ENCODE results near the gene ATP6V1B1.
A peak's percentile ranks its signal among the peaks of the same experiment; 100 is the strongest.

ATP6V1B1 gene

DNA sequence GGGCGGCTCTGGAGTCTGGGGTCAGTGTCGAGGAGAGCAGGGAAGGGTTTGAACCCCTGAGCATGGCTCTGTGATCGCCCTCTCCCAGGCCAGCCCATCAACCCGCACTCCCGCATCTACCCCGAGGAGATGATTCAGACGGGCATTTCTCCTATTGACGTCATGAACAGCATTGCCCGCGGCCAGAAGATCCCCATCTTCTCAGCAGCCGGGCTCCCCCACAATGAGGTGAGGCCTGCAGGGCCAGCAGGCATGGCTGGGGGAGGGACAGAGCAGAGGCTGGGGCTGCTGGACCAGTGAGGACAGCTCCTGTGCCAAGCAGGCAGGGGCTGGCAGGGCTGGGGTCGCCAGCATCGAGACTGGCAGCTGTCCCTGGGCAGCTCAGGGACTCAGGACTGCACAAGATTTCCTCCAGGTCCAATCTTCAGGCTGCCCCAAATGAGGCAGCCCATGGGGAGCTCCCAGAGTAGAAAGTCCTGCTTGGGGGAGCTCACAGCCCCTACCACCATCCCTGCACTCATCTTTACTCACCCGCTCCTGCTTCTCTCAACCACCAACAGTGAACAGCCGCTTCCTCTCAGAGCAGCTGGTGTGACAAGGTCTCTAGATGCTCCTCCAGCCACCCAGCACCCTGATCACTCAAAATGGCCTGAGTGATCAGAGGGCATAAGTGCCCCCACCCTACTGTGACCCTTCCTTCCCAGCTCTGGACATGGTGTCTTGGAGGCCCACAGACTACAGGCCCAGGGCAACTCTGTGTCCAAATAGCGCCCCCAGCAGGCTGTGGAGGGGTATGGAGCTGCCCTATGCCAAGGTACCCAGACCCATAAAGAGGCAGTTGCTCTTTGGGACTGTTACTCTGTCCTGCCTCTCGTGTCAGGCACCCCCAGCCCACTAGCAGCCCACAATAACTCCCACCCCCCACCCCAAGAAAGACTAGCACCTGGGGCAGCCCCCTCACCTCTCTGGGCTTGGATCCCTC, 24.4 kb downstream of the ATP6V1B1 start:
- Histone ChIP-seq H3K36me3 (ENCODE audit: insufficient read depth, low read length) (no peaks in the 10 kb centered on the region), H3F3A (ENCODE audit: low read depth) (no peaks in the 10 kb centered on the region), H4K20me1 (ENCODE audit: insufficient read depth, low read length, poor library complexity, severe bottlenecking) (no peaks in the 10 kb centered on the region), H2AFZ (ENCODE audit: low read length) (no peak overlapping the region), H3K79me2 (ENCODE audit: insufficient read depth, low read length) (no peaks in the 10 kb centered on the region), H3K9me3 (ENCODE audit: insufficient read depth, low read depth, low read length) (no peaks in the 10 kb centered on the region), H3K9ac (ENCODE audit: low read depth, low read length, poor library complexity, severe bottlenecking) (no peak overlapping the region), H3K4me3 (ENCODE audit: low read length, poor library complexity, severe bottlenecking) (no peak overlapping the region), H3K4me1 (ENCODE audit: insufficient read depth, low read length, poor library complexity, severe bottlenecking) (peaks cover 22% of the 10 kb centered on the region), H3K4me2 (ENCODE audit: low read depth, low read length, poor library complexity, severe bottlenecking) (no peak overlapping the region), H3K9me2 (replicated peaks; ENCODE audit: low read depth, low read length) (no peaks in the 10 kb centered on the region), H3K27me3 (ENCODE audit: insufficient read depth, low read length, poor library complexity, severe bottlenecking) (no peaks in the 10 kb centered on the region)
- TF ChIP-seq EZH2phosphoT487 (IDR thresholded peaks at IDR 0.05; ENCODE audit: borderline replicate concordance), result no peak
- TF ChIP-seq CTCF (conservative IDR thresholded peaks at IDR 0.05; ENCODE audit: low read length), result peak; percentile 64

- no peak overlapping the region for H3K4me2 ChIP-seq (ENCODE audit: low read depth, low read length, poor library complexity, severe bottlenecking)
- no peaks in the 10 kb centered on the region for H3K79me2 ChIP-seq (ENCODE audit: insufficient read depth, low read length)
- no peaks in the 10 kb centered on the region for H3K27me3 ChIP-seq (ENCODE audit: insufficient read depth, low read length, poor library complexity, severe bottlenecking)
- no peaks in the 10 kb centered on the region for H3K9me3 ChIP-seq (ENCODE audit: insufficient read depth, low read depth, low read length)
- no peaks in the 10 kb centered on the region for H3F3A ChIP-seq (ENCODE audit: low read depth)
- no peak overlapping the region for H3K9ac ChIP-seq (ENCODE audit: low read depth, low read length, poor library complexity, severe bottlenecking)
- H2AFZ ChIP-seq (ENCODE audit: low read length), result no peak overlapping the region
- no peaks in the 10 kb centered on the region for H3K36me3 ChIP-seq (ENCODE audit: insufficient read depth, low read length)
- TF ChIP-seq CTCF (conservative IDR thresholded peaks at IDR 0.05; ENCODE audit: low read length) (no peak), EZH2phosphoT487 (IDR thresholded peaks at IDR 0.05; ENCODE audit: borderline replicate concordance) (no peak)
- no peaks in the 10 kb centered on the region for H4K20me1 ChIP-seq (ENCODE audit: insufficient read depth, low read length, poor library complexity, severe bottlenecking)
- no peaks in the 10 kb centered on the region for H3K9me2 ChIP-seq (replicated peaks; ENCODE audit: low read depth, low read length)
- H3K4me3 ChIP-seq (ENCODE audit: low read length, poor library complexity, severe bottlenecking), result no peak overlapping the region
- peaks cover 22% of the 10 kb centered on the region for H3K4me1 ChIP-seq (ENCODE audit: insufficient read depth, low read length, poor library complexity, severe bottlenecking)
These were observed 25.3 kb downstream of the ATP6V1B1 start for GRCh38 chr2:70960833-70961647.

- no peaks in the 10 kb centered on the region for H3K79me2 ChIP-seq (ENCODE audit: insufficient read depth, low read length)
- TF ChIP-seq EZH2phosphoT487 (IDR thresholded peaks at IDR 0.05; ENCODE audit: borderline replicate concordance), result no peak
- TF ChIP-seq CTCF (conservative IDR thresholded peaks at IDR 0.05; ENCODE audit: low read length), result no peak
- H3K36me3 ChIP-seq (ENCODE audit: insufficient read depth, low read length), result no peaks in the 10 kb centered on the region
- no peaks in the 10 kb centered on the region for H3F3A ChIP-seq (ENCODE audit: low read depth)
- H3K4me2 ChIP-seq (ENCODE audit: low read depth, low read length, poor library complexity, severe bottlenecking), result no peak overlapping the region
- H4K20me1 ChIP-seq (ENCODE audit: insufficient read depth, low read length, poor library complexity, severe bottlenecking), result no peaks in the 10 kb centered on the region
- no peak overlapping the region for H3K4me3 ChIP-seq (ENCODE audit: low read length, poor library complexity, severe bottlenecking)
- no peak overlapping the region for H2AFZ ChIP-seq (ENCODE audit: low read length)
- H3K9ac ChIP-seq (ENCODE audit: low read depth, low read length, poor library complexity, severe bottlenecking), result no peak overlapping the region
- H3K9me2 ChIP-seq (replicated peaks; ENCODE audit: low read depth, low read length), result no peaks in the 10 kb centered on the region
- no peaks in the 10 kb centered on the region for H3K27me3 ChIP-seq (ENCODE audit: insufficient read depth, low read length, poor library complexity, severe bottlenecking)
- peaks cover 22% of the 10 kb centered on the region for H3K4me1 ChIP-seq (ENCODE audit: insufficient read depth, low read length, poor library complexity, severe bottlenecking)
- no peaks in the 10 kb centered on the region for H3K9me3 ChIP-seq (ENCODE audit: insufficient read depth, low read depth, low read length)
These were observed 25.9 kb downstream of the ATP6V1B1 start for GRCh38 chr2:70961648-70961994.

All from Loucy (cell line).